SK-N-SH (cell line): ENCODE measurements around the gene DOCK6. TPM values are rescaled to one million over a fixed set of nuclear protein-coding genes. Genes with fewer than 3 reads are reported as not detected.

Experiments
- CTCF ChIA-PET: fragments of 300-600, 350-600 bp; formaldehyde crosslinking; extraction: SDS; loops from one replicate; lab custom pipeline; 2021; lab: Yijun Ruan, JAX
- POLR2A ChIA-PET: fragments of 350-600 bp; sonication (Branson Sonifier 250); formaldehyde crosslinking; extraction: SDS; loops from one replicate; lab custom pipeline; 2020; ENCODE audit warnings: antibody characterized with exemption, inconsistent platforms; lab: Yijun Ruan, JAX
- DNase-seq: peaks from one replicate; pipeline ENCODE4 v3.0.0; 2012
- H2AFZ ChIP-seq: fragments of 200-600 bp; sonication (generic); 2 replicates; pipeline ENCODE4 v1.8.1; 2016; ENCODE audit warnings: antibody characterized with exemption, mild to moderate bottlenecking, low read depth
- H3F3A ChIP-seq: fragments of 200-600 bp; sonication (generic); replicated peaks from 2 replicates; pipeline ENCODE3; 2016; ENCODE audit warnings: antibody characterized with exemption, mild to moderate bottlenecking; ENCODE audit not compliant: insufficient read depth
- H3K27ac ChIP-seq, 2 experiments: fragments of 200-500 bp in 1 of 2; fragments of 200-600 bp in 1 of 2; sonication (Bioruptor generic) in 1 of 2; sonication (generic), shearing (Covaris generic) in 1 of 2; 2 replicates each; pipeline versions ENCODE4 v1.5.1 to v1.6.1; 2014 to 2016; ENCODE audit warnings: low read depth in 2 of 2, inconsistent platforms in 1 of 2, low read length in 1 of 2, mild to moderate bottlenecking in 1 of 2, mixed read lengths in 1 of 2
- H3K27me3 ChIP-seq: fragments of 200-600 bp; sonication (generic), shearing (Covaris generic); 2 replicates; pipeline ENCODE4 v1.6.1; 2016; ENCODE audit warnings: mixed run types; ENCODE audit not compliant: insufficient read depth
- H3K36me3 ChIP-seq, 2 experiments: fragments of 200-500 bp in 1 of 2; fragments of 200-600 bp in 1 of 2; sonication (Bioruptor generic) in 1 of 2; sonication (generic) in 1 of 2; replicated peaks in 1 of 2; 2 replicates each; pipeline versions ENCODE3 to v1.5.1; 2014 to 2016; ENCODE audit warnings: low read length in 1 of 2, mild to moderate bottlenecking in 1 of 2; ENCODE audit not compliant: insufficient read depth in 2 of 2, control insufficient read depth in 1 of 2
- H3K4me1 ChIP-seq, 2 experiments: fragments of 200-500 bp in 1 of 2; fragments of 200-600 bp in 1 of 2; sonication (Bioruptor generic) in 1 of 2; sonication (generic), shearing (Covaris generic) in 1 of 2; 2 replicates each; pipeline versions ENCODE4 v1.5.1 to v1.6.1; 2014 to 2016; ENCODE audit warnings: low read depth in 1 of 2, low read length in 1 of 2, mixed run types in 1 of 2; ENCODE audit not compliant: insufficient read depth in 2 of 2, control insufficient read depth in 1 of 2
- H3K4me2 ChIP-seq: fragments of 200-600 bp; sonication (generic), shearing (Covaris generic); 2 replicates; pipeline ENCODE4 v1.6.1; 2017; ENCODE audit warnings: mixed run types
- H3K4me3 ChIP-seq, 2 experiments: fragments of 200-500 bp in 1 of 2; fragments of 200-600 bp in 1 of 2; sonication (Bioruptor generic) in 1 of 2; sonication (generic), shearing (Covaris generic) in 1 of 2; 2 replicates each; pipeline versions ENCODE4 v1.5.1 to v1.8.1; 2014 to 2016; ENCODE audit warnings: low read depth in 2 of 2, inconsistent platforms in 1 of 2, low read length in 1 of 2, mild to moderate bottlenecking in 1 of 2, mixed read lengths in 1 of 2, moderate library complexity in 1 of 2
- H3K79me2 ChIP-seq: fragments of 200-600 bp; sonication (generic); 2 replicates; pipeline ENCODE4 v1.8.1; 2017; ENCODE audit warnings: mild to moderate bottlenecking; ENCODE audit not compliant: insufficient read depth
- H3K9ac ChIP-seq: fragments of 200-600 bp; sonication (generic); 2 replicates; pipeline ENCODE4 v1.6.1; 2017; ENCODE audit warnings: mixed run types
- H3K9me2 ChIP-seq: fragments of 200-600 bp; sonication (generic); 2 replicates; pipeline ENCODE4 v1.6.1; 2017; ENCODE audit warnings: mixed run types
- H3K9me3 ChIP-seq: fragments of 200-600 bp; sonication (generic); 2 replicates; pipeline ENCODE4 v1.6.1; 2017; ENCODE audit warnings: mixed run types, mild to moderate bottlenecking, moderate library complexity
- H4K20me1 ChIP-seq: fragments of 200-600 bp; sonication (generic); 2 replicates; pipeline ENCODE4 v1.6.1; 2017; ENCODE audit warnings: mild to moderate bottlenecking, mixed run types; ENCODE audit not compliant: insufficient read depth
- FOXJ3 ChIP-seq: sonication (generic); formaldehyde crosslinking; IDR thresholded peaks from 2 replicates; pipeline ENCODE4 v1.5.1; 2020; ENCODE audit warnings: mild to moderate bottlenecking, missing genetic modification reagents
- FOXM1 ChIP-seq: IDR thresholded peaks from 2 replicates; pipeline ENCODE4 v1.4.0; 2012; ENCODE audit warnings: low read depth, mild to moderate bottlenecking
- NFIC ChIP-seq: IDR thresholded peaks from 2 replicates; pipeline ENCODE4 v1.4.0; 2012; ENCODE audit warnings: borderline replicate concordance
- PBX3 ChIP-seq: IDR thresholded peaks from 2 replicates; pipeline ENCODE4; 2012
- REST ChIP-seq: IDR thresholded peaks from 2 replicates; pipeline ENCODE4 v1.6.1; 2012; ENCODE audit warnings: mild to moderate bottlenecking, low read depth, low read length, moderate library complexity
- RXRA ChIP-seq: IDR thresholded peaks from 2 replicates; pipeline ENCODE4 v1.4.0; 2012; ENCODE audit warnings: low read depth, mild to moderate bottlenecking, borderline replicate concordance
- TCF12 ChIP-seq: IDR thresholded peaks from 2 replicates; pipeline ENCODE4 v1.4.0; 2012
- USF2 ChIP-seq: fragments of 150-350 bp; IDR thresholded peaks from 2 replicates; pipeline ENCODE4 v1.6.1; 2017; ENCODE audit warnings: antibody characterized with exemption, low read length, low read depth, borderline replicate concordance
- WGBS: methylation state at CpG from one replicate; pipeline ENCODE4 v1.1.6; 2017; ENCODE audit warnings: low lambda C conversion rate; 5-methylcytosine and 5-hydroxymethylcytosine counted together
- polyA plus RNA-seq, 3 experiments: library from polyadenylated mRNA; depleted of rRNA; stranded (reverse); fragments of >200 nt; gene quantifications; 2 replicates each; pipeline ENCODE4 v1.2.3, GENCODE V29; 2012

Gene DOCK6
- polyA plus RNA-seq, 1 of the 3 experiments (the other 2 are of a cell fraction): 18.3 TPM

- TF ChIP-seq PBX3 (peak; percentile 49), RXRA (peak; percentile 92), FOXM1 (no peak), NFIC (peak; percentile 54; the same call in 1 of the 2 replicates)
- TF ChIP-seq, all 33 proteins: peak for 8
Observed at GRCh38 chr19:11168568-11168967, 93.8 kb downstream of the DOCK6 start (continued).

DNA sequence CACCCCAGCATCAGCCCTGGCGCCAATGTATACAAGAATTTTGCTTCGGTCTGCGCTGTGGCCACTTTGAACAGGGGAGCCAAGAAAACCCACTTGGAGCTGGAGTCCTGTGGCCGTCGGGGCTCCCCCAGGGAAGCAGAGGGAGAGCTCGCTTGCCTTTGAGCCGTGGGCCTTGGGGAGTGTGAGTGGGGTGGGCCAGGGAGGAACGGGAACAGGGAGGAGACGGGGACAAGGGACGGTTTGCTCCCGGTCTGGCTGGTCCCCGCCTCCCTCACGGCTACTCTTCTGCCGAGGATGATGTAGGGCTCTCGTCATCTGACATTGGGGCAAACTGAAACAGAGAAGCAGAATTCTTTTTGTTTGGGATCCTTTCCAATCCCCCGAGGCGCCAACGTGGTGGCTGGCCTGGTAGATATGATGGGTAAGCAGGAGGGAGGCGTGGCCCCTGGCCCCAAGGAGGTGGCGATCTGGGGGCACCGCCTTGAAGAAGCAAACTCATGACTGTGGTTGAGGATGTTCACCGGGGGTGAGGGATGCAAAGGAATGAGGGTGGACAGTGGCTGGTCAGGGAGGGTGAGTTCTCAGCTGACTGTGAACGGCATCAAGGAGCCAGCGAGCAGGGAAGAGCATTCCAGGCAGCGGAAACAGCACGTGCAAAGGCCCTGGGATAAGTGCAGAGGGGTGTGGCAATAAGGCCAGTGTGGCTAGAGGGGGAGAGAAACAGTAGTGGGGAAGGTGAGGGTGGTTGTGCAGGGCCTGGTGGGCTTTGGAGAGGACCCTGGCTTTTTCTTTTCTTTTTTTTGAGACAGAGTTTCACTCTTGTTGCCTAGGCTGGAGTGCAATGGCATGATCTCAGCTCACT lies 95.8 kb downstream of the DOCK6 start:
- Histone ChIP-seq H3K9me3 (no peaks in the 10 kb centered on the region), H3F3A (peaks cover 28% of the 10 kb centered on the region), H3K27me3 (no peaks in the 10 kb centered on the region), H3K9ac (no peak overlapping the region), H2AFZ (no peak overlapping the region), H3K27ac (no peak overlapping the region), H4K20me1 (no peaks in the 10 kb centered on the region), H3K4me2 (no peak overlapping the region), H3K4me1 (peaks cover 0 to 16% of the 10 kb centered on the region in 2 experiments; a peak in 2 of 4 replicates), H3K79me2 (no peaks in the 10 kb centered on the region; the same call in 1 of the 2 replicates), H3K4me3 (no peak overlapping the region), H3K36me3 (peaks cover 16 to 52% of the 10 kb centered on the region in 2 experiments), H3K9me2 (no peaks in the 10 kb centered on the region)
- ChIA-PET CTCF (interaction anchor here (0.8 kb wide), 1 partner anchor 11 kb away, joined by 3 read pairs; no protein-coding TSS in a partner anchor), POLR2A (interaction anchor here (0.7 kb wide), 1 partner anchor 53 kb away, joined by 3 read pairs; no protein-coding TSS in a partner anchor)
- WGBS: 93% methylated on average over 26 of the region's 26 CpGs
- DNase-seq: no peak
- TF ChIP-seq REST (no peak), USF2 (no peak), TCF12 (no peak), FOXJ3 (CRISPR knock-in tag) (no peak)
